H1 (cell line): ENCODE results near the gene EXOC2. TPM values are rescaled to one million over a fixed set of nuclear protein-coding genes. Genes with fewer than 3 reads are reported as not detected.

ENCODE experiments used
- CTCF ChIA-PET: fragments of 300-600 bp; sonication (Branson Sonifier 250); formaldehyde crosslinking; loops from one replicate; lab custom pipeline; 2021; ENCODE audit not compliant: partially characterized antibody; lab: Charles Lee
- POLR2A ChIA-PET: fragments of 300-600 bp; sonication (Branson Sonifier 250); formaldehyde crosslinking; loops from one replicate; lab custom pipeline; 2021; ENCODE audit warnings: inconsistent platforms; ENCODE audit not compliant: partially characterized antibody; lab: Charles Lee
- DNase-seq, 2 experiments: peaks; one replicate each; pipeline versions ENCODE4 v3.0.0 to v3.0.0-alpha.2; 2010 to 2022; ENCODE audit warnings: low spot score in 2 of 2, low read depth in 1 of 2, mixed read lengths in 1 of 2
- FAIRE-seq: peaks from 2 replicates; lab custom pipeline; 2011; peaks lifted over from hg19 to GRCh38; lab: Jason Lieb, UNC
- H2AFZ ChIP-seq: 2 replicates; pipeline ENCODE4 v1.8.1; 2012; ENCODE audit warnings: low read length, inconsistent platforms
- H2AK5ac ChIP-seq: 2 replicates; pipeline ENCODE4 v1.6.1; 2013; ENCODE audit warnings: low read depth, low read length
- H2BK120ac ChIP-seq: replicated peaks from 2 replicates; pipeline ENCODE3; 2013; ENCODE audit warnings: low read depth, low read length, inconsistent platforms
- H2BK12ac ChIP-seq: 2 replicates; pipeline ENCODE4 v1.6.1; 2013; ENCODE audit warnings: low read depth, low read length
- H2BK15ac ChIP-seq: 2 replicates; pipeline ENCODE4 v1.6.1; 2013; ENCODE audit warnings: low read length
- H2BK20ac ChIP-seq: 2 replicates; pipeline ENCODE4 v1.6.1; 2013; ENCODE audit warnings: low read length
- H2BK5ac ChIP-seq: 2 replicates; pipeline ENCODE4 v1.6.1; 2013; ENCODE audit warnings: low read depth, low read length
- H3K14ac ChIP-seq: 2 replicates; pipeline ENCODE4 v1.6.1; 2013; ENCODE audit warnings: inconsistent platforms; ENCODE audit not compliant: insufficient read length
- H3K18ac ChIP-seq: 2 replicates; pipeline ENCODE4 v1.6.1; 2013; ENCODE audit warnings: low read length; ENCODE audit errors: extremely low read depth
- H3K23ac ChIP-seq: 2 replicates; pipeline ENCODE4 v1.6.1; 2013; ENCODE audit warnings: inconsistent platforms; ENCODE audit not compliant: insufficient read length
- H3K23me2 ChIP-seq: 2 replicates; pipeline ENCODE4 v1.6.1; 2013; ENCODE audit warnings: low read depth, low read length
- H3K27ac ChIP-seq: 2 replicates; pipeline ENCODE4 v1.6.1; 2011; ENCODE audit warnings: low read depth, low read length, inconsistent platforms
- H3K27me3 ChIP-seq, 4 experiments: replicated peaks in 1 of 4; 1 replicate in 1 of 4; 2 replicates in 3 of 4; pipeline versions ENCODE4 v1.6.1 to v1.8.1; 2011 to 2013; ENCODE audit warnings: low read length in 3 of 4, mild to moderate bottlenecking in 3 of 4, inconsistent platforms in 2 of 4, mixed read lengths in 2 of 4, moderate library complexity in 1 of 4; ENCODE audit not compliant: control insufficient read depth in 3 of 4, insufficient read depth in 3 of 4; ENCODE audit errors: extremely low read depth in 1 of 4
- H3K36me3 ChIP-seq, 4 experiments: 2 replicates each; pipeline versions ENCODE4 v1.6.1 to v1.8.1; 2011 to 2013; ENCODE audit warnings: mild to moderate bottlenecking in 4 of 4, low read length in 3 of 4, moderate library complexity in 2 of 4, control low read depth in 1 of 4, inconsistent platforms in 1 of 4; ENCODE audit not compliant: insufficient read depth in 4 of 4, control insufficient read depth in 2 of 4
- H3K4ac ChIP-seq: replicated peaks from 2 replicates; pipeline ENCODE3; 2013; ENCODE audit warnings: low read length, low read depth, mixed read lengths, inconsistent platforms; ENCODE audit not compliant: insufficient read length
- H3K4me1 ChIP-seq, 4 experiments: replicated peaks in 1 of 4; 1 replicate in 1 of 4; 2 replicates in 3 of 4; pipeline versions ENCODE4 v1.6.1 to v1.8.1; 2011 to 2013; ENCODE audit warnings: low read length in 3 of 4, inconsistent platforms in 2 of 4, mixed read lengths in 1 of 4; ENCODE audit not compliant: insufficient read depth in 4 of 4, control insufficient read depth in 3 of 4
- H3K4me2 ChIP-seq, 2 experiments: 2 replicates each; pipeline versions ENCODE4 v1.6.1 to v1.8.1; 2011 to 2013; ENCODE audit warnings: low read depth in 2 of 2, low read length in 2 of 2, control low read depth in 1 of 2, inconsistent platforms in 1 of 2, mild to moderate bottlenecking in 1 of 2; ENCODE audit not compliant: insufficient read depth in 1 of 2
- H3K4me3 ChIP-seq, 4 experiments: fragments of 200-600, 300-600 bp in 1 of 4; sonication (generic), shearing (Covaris generic), sonication (Bioruptor Twin) in 1 of 4; 2 replicates each; pipeline versions ENCODE4 v1.5.1 to v1.8.1; 2011 to 2016; ENCODE audit warnings: low read length in 4 of 4, low read depth in 3 of 4, control low read depth in 2 of 4, inconsistent platforms in 2 of 4, mild to moderate bottlenecking in 2 of 4, mixed read lengths in 1 of 4, moderate library complexity in 1 of 4; ENCODE audit not compliant: insufficient read depth in 2 of 4; ENCODE audit errors: extremely low read depth in 1 of 4
- H3K56ac ChIP-seq: replicated peaks from 2 replicates; pipeline ENCODE3; 2013; ENCODE audit warnings: low read depth, mild to moderate bottlenecking, mixed read lengths, low read length, inconsistent platforms; ENCODE audit not compliant: insufficient read length
- H3K79me1 ChIP-seq: 2 replicates; pipeline ENCODE4 v1.6.1; 2013; ENCODE audit warnings: low read depth, low read length, control low read depth
- H3K79me2 ChIP-seq, 2 experiments: 2 replicates each; pipeline versions ENCODE4 v1.6.1 to v1.8.1; 2012 to 2013; ENCODE audit warnings: low read length in 2 of 2, mild to moderate bottlenecking in 2 of 2, inconsistent platforms in 1 of 2; ENCODE audit not compliant: insufficient read depth in 2 of 2, control insufficient read depth in 1 of 2
- H3K9ac ChIP-seq, 4 experiments: replicated peaks in 1 of 4; 1 replicate in 1 of 4; 2 replicates in 3 of 4; pipeline versions ENCODE4 v1.6.1 to v1.8.1; 2011 to 2013; ENCODE audit warnings: low read depth in 3 of 4, low read length in 3 of 4, control low read depth in 2 of 4, mild to moderate bottlenecking in 2 of 4, moderate library complexity in 2 of 4, inconsistent platforms in 1 of 4; ENCODE audit errors: extremely low read depth in 1 of 4
- H3K9me3 ChIP-seq, 2 experiments: 2 replicates each; pipeline versions ENCODE4 v1.6.1 to v1.8.1; 2012 to 2013; ENCODE audit warnings: mild to moderate bottlenecking in 2 of 2, moderate library complexity in 2 of 2, control low read depth in 1 of 2, inconsistent platforms in 1 of 2, low read depth in 1 of 2, low read length in 1 of 2, mixed read lengths in 1 of 2; ENCODE audit not compliant: insufficient read depth in 2 of 2
- H4K20me1 ChIP-seq, 2 experiments: replicated peaks in 1 of 2; 2 replicates each; pipeline versions ENCODE3 to v1.8.1; 2011 to 2013; ENCODE audit warnings: inconsistent platforms in 2 of 2, low read length in 2 of 2, mild to moderate bottlenecking in 1 of 2; ENCODE audit not compliant: insufficient read depth in 2 of 2, control insufficient read depth in 1 of 2
- H4K5ac ChIP-seq: 2 replicates; pipeline ENCODE4 v1.6.1; 2013; ENCODE audit warnings: low read length, low read depth, mixed read lengths, inconsistent platforms; ENCODE audit not compliant: insufficient read length
- H4K8ac ChIP-seq: 2 replicates; pipeline ENCODE4 v1.8.0; 2013; ENCODE audit warnings: mild to moderate bottlenecking, moderate library complexity, low read length, inconsistent platforms; ENCODE audit not compliant: insufficient read depth; ENCODE audit errors: extremely low read depth
- H4K91ac ChIP-seq: replicated peaks from 2 replicates; pipeline ENCODE3; 2013; ENCODE audit warnings: low read length, mixed read lengths, inconsistent platforms; ENCODE audit not compliant: insufficient read length
- CBX8 ChIP-seq: fragments of 300-800, 300-1000 bp; sonication (generic); IDR thresholded peaks from 2 replicates; pipeline ENCODE4 v1.7.1; 2016; ENCODE audit warnings: low read depth, low read length, borderline replicate concordance
- CEBPB ChIP-seq: IDR thresholded peaks from 2 replicates; pipeline ENCODE4 v1.6.1; 2012; ENCODE audit warnings: low read depth, low read length
- CREB1 ChIP-seq: IDR thresholded peaks from 2 replicates; pipeline ENCODE4 v1.6.1; 2012; ENCODE audit warnings: inconsistent platforms
- EP300 ChIP-seq, 2 experiments: IDR thresholded peaks; 1 replicate in 1 of 2; 2 replicates in 1 of 2; pipeline ENCODE4 v1.6.1; 2011 to 2012; ENCODE audit warnings: low read depth in 2 of 2, low read length in 2 of 2, mild to moderate bottlenecking in 2 of 2, borderline replicate concordance in 1 of 2, inconsistent platforms in 1 of 2, moderate library complexity in 1 of 2
- MAFK ChIP-seq: IDR thresholded peaks from 2 replicates; pipeline ENCODE4 v1.6.1; 2012; ENCODE audit warnings: low read depth, mild to moderate bottlenecking, improper control_type of control experiment, low read length
- MAX ChIP-seq: IDR thresholded peaks from 2 replicates; pipeline ENCODE4 v1.6.1; 2012; ENCODE audit warnings: inconsistent platforms
- POLR2AphosphoS5 ChIP-seq: IDR thresholded peaks from 2 replicates; pipeline ENCODE4 v1.6.1; 2011; ENCODE audit warnings: low read depth, low read length
- SIRT6 ChIP-seq: IDR thresholded peaks from one replicate; pipeline ENCODE4 v1.7.1; 2012; ENCODE audit warnings: low read length, inconsistent platforms
- SP2 ChIP-seq: IDR thresholded peaks from 2 replicates; pipeline ENCODE4 v1.6.1; 2012; ENCODE audit warnings: mild to moderate bottlenecking, low read length, inconsistent platforms
- TAF1 ChIP-seq: IDR thresholded peaks from 2 replicates; pipeline ENCODE4 v1.6.1; 2011; ENCODE audit warnings: mild to moderate bottlenecking, low read depth, low read length
- TCF12 ChIP-seq: IDR thresholded peaks from 2 replicates; pipeline ENCODE4 v1.6.1; 2011; ENCODE audit warnings: low read depth, mild to moderate bottlenecking, low read length
- ZNF274 ChIP-seq: IDR thresholded peaks from 2 replicates; pipeline ENCODE4 v1.7.0; 2012; ENCODE audit warnings: low read length, borderline replicate concordance; ENCODE audit errors: extremely low read depth
- WGBS, 2 experiments: shearing (Covaris generic) in 1 of 2; methylation state at CpG; one replicate each; pipeline versions ENCODE4 v1.1.6 to v1.1.7; 2013 to 2015; ENCODE audit warnings: low lambda C conversion rate in 2 of 2, mixed read lengths in 2 of 2, inconsistent platforms in 1 of 2, low coverage in 1 of 2, missing lambda C conversion rate in 1 of 2; ENCODE audit not compliant: insufficient replicate concordance in 2 of 2, insufficient coverage in 1 of 2, insufficient read length in 1 of 2; ENCODE audit errors: extremely low coverage in 1 of 2, missing lambda C conversion rate in 1 of 2; 5-methylcytosine and 5-hydroxymethylcytosine counted together
- polyA plus RNA-seq, 7 experiments: library from polyadenylated mRNA; depleted of rRNA in 3 of 7; stranded (reverse) in 5 of 7; unstranded in 2 of 7; fragments of >200 nt in 5 of 7; fragments of 200-250 nt in 2 of 7; gene quantifications; 1 replicate in 5 of 7; 2 replicates in 1 of 7; 4 replicates in 1 of 7; pipeline versions ENCODE4 v1.2.1 to v1.2.3, GENCODE V29; 2011 to 2013; ENCODE audit warnings: missing spikeins in 2 of 7, mixed read lengths in 2 of 7
- total RNA-seq: library from RNA; stranded (reverse); fragmentation: NEBNext Ultra II Directional; extraction: Animal tissue kit (Norgen Biotek cat#: 25700); gene quantifications from 2 replicates; pipeline ENCODE4 v1.2.1, GENCODE V29; 2021
- TF ChIP-seq, protein P1 (sequence below), 3 experiments: IDR thresholded peaks; 1 replicate in 2 of 3; 2 replicates in 1 of 3; pipeline versions ENCODE4 v1.5.1 to v1.6.1; 2011; ENCODE audit warnings: low read length in 3 of 3, mild to moderate bottlenecking in 3 of 3, inconsistent platforms in 2 of 3, low read depth in 1 of 3, moderate library complexity in 1 of 3; ENCODE audit not compliant: insufficient read depth in 1 of 3; ENCODE audit errors: control extremely low read depth in 1 of 3

EXOC2 gene
- total and polyA plus RNA-seq, 2 of the 8 experiments (the other 6 are each of a cell fraction or from before 2014, with no cell fraction given): 25.5 to 44.4 TPM

DNA sequence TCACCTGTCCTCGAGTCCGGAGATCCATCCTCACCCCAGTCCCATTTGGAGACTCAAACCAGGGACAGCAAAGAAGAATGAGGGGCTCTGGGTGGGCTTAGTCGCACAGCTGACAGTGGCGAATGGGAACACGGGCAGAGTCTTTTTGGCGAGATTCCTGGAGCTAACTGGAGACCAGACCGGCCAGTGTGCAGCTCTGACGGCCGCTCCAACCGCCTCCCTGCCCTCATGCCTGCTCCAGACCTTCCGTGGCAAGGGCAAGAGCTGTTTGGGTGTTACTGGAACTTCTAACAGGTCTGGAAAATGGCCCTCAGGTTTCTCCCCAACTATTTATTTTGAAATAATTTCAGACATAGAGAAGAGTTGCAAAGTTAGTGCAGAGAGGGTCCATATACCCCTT, 225.8 kb downstream of the EXOC2 start:
- no peaks in the 10 kb centered on the region for H3K36me3 ChIP-seq
- no peaks in the 10 kb centered on the region for H4K20me1 ChIP-seq
- no peak overlapping the region for H2BK20ac ChIP-seq
- no peak for DNase-seq
- H3K23me2 ChIP-seq: no peaks in the 10 kb centered on the region
- no peak overlapping the region for H2BK12ac ChIP-seq
- 0 out of 7 replicates have a peak, but pooled peaks cover 0 to 2% (median 0%) of the 10 kb centered on the region in 4 experiments for H3K27me3 ChIP-seq
- H3K23ac ChIP-seq: no peak overlapping the region
- no peaks in the 10 kb centered on the region for H3K79me1 ChIP-seq
- WGBS, 2 experiments: 93% methylated on average over 9 of the region's 11 CpGs; no CpG with 5 or more reads in 1 of the 2 experiments
- no peak overlapping the region for H3K4me2 ChIP-seq
- no peak overlapping the region for H2BK5ac ChIP-seq
- no peak overlapping the region for H4K91ac ChIP-seq
- H2BK15ac ChIP-seq: no peak overlapping the region
- H2AFZ ChIP-seq: no peak overlapping the region; the same call in 1 of the 2 replicates
- no peak overlapping the region for H3K18ac ChIP-seq
- CTCF ChIA-PET: no interaction called here
- no peak overlapping the region for H3K4ac ChIP-seq
- H2AK5ac ChIP-seq: no peak overlapping the region
- H3K9me3 ChIP-seq: no peaks in the 10 kb centered on the region
- H3K4me3 ChIP-seq: no peak overlapping the region
- no peaks in the 10 kb centered on the region for H3K79me2 ChIP-seq
- H3K27ac ChIP-seq: no peak overlapping the region
- POLR2A ChIA-PET: no interaction called here
- no peak overlapping the region for H3K9ac ChIP-seq
- no peaks in the 10 kb centered on the region for H3K4me1 ChIP-seq
- no peak overlapping the region for H3K56ac ChIP-seq
- H4K5ac ChIP-seq: no peak overlapping the region
- H3K14ac ChIP-seq: no peak overlapping the region
- H2BK120ac ChIP-seq: no peak overlapping the region
- H4K8ac ChIP-seq: no peak overlapping the region
- FAIRE-seq: no peak
- TF ChIP-seq MAX (no peak), EP300 (IDR thresholded peaks at IDR 0.05; ENCODE audit: borderline replicate concordance in 1 of 2, low read depth in 2 of 2, low read length in 2 of 2) (no peak), SP2 (no peak), POLR2AphosphoS5 (no peak), TCF12 (no peak), TAF1 (no peak), SIRT6 (no peak), CREB1 (no peak), CEBPB (no peak), ZNF274 (no peak), CBX8 (no peak), MAFK (no peak)
- TF ChIP-seq, protein P1, sequence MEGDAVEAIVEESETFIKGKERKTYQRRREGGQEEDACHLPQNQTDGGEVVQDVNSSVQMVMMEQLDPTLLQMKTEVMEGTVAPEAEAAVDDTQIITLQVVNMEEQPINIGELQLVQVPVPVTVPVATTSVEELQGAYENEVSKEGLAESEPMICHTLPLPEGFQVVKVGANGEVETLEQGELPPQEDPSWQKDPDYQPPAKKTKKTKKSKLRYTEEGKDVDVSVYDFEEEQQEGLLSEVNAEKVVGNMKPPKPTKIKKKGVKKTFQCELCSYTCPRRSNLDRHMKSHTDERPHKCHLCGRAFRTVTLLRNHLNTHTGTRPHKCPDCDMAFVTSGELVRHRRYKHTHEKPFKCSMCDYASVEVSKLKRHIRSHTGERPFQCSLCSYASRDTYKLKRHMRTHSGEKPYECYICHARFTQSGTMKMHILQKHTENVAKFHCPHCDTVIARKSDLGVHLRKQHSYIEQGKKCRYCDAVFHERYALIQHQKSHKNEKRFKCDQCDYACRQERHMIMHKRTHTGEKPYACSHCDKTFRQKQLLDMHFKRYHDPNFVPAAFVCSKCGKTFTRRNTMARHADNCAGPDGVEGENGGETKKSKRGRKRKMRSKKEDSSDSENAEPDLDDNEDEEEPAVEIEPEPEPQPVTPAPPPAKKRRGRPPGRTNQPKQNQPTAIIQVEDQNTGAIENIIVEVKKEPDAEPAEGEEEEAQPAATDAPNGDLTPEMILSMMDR (IDR thresholded peaks at IDR 0.05; ENCODE audit: control extremely low read depth in 1 of 3, insufficient read depth in 1 of 3, low read depth in 1 of 3, low read length in 3 of 3): no peak
